Activated naive CD4-positive, alpha-beta T cell treated with anti-CD3 and anti-CD28 coated beads, Interleukin-2, amount 50 U/mL, for 24 hours (primary cell): Measurements from ENCODE around the gene SMIM41.

Source experiments
- H3K27ac Mint-ChIP-seq: one replicate; pipeline ENCODE4 v1.8.0; 2021; ENCODE audit warnings: mild to moderate bottlenecking, mixed read lengths
- H3K27me3 Mint-ChIP-seq: one replicate; pipeline ENCODE4 v1.8.0; 2021; ENCODE audit warnings: mixed read lengths
- H3K36me3 Mint-ChIP-seq: one replicate; pipeline ENCODE4 v1.8.0; 2021; ENCODE audit warnings: mixed read lengths
- H3K4me1 Mint-ChIP-seq: one replicate; pipeline ENCODE4 v1.8.0; 2021; ENCODE audit warnings: mixed read lengths
- H3K4me3 Mint-ChIP-seq: one replicate; pipeline ENCODE4 v1.8.0; 2021; ENCODE audit warnings: mild to moderate bottlenecking, mixed read lengths
- H3K9me3 Mint-ChIP-seq: one replicate; pipeline ENCODE4 v1.8.0; 2021; ENCODE audit warnings: mixed read lengths

SMIM41 gene

GRCh38 chr12:52057638-52058576, 21.6 kb upstream of the SMIM41 start:
- Mint-ChIP-seq H3K27ac (peak overlapping the region; percentile 35), H3K9me3 (no peaks in the 10 kb centered on the region), H3K4me1 (peaks cover 10% of the 10 kb centered on the region), H3K27me3 (no peaks in the 10 kb centered on the region), H3K36me3 (no peaks in the 10 kb centered on the region), H3K4me3 (peak overlapping the region; percentile 15)

- no peaks in the 10 kb centered on the region for H3K9me3 Mint-ChIP-seq
- H3K27ac Mint-ChIP-seq, result peak overlapping the region; percentile 30
- peaks cover 3% of the 10 kb centered on the region for H3K4me1 Mint-ChIP-seq
- no peaks in the 10 kb centered on the region for H3K36me3 Mint-ChIP-seq
- no peak overlapping the region for H3K4me3 Mint-ChIP-seq
- H3K27me3 Mint-ChIP-seq, result no peaks in the 10 kb centered on the region
Measured at GRCh38 chr12:52058631-52059361, 20.7 kb upstream of the SMIM41 start.

- Mint-ChIP-seq H3K4me1 (peaks cover 3% of the 10 kb centered on the region), H3K27ac (no peak overlapping the region), H3K27me3 (no peaks in the 10 kb centered on the region), H3K4me3 (no peak overlapping the region), H3K9me3 (no peaks in the 10 kb centered on the region), H3K36me3 (no peaks in the 10 kb centered on the region)
Measured at GRCh38 chr12:52059582-52060497, 19.7 kb upstream of the SMIM41 start.

GRCh38 chr12:52060498-52061177, 18.9 kb upstream of the SMIM41 start:
- Mint-ChIP-seq H3K27ac (no peak overlapping the region), H3K9me3 (no peaks in the 10 kb centered on the region), H3K27me3 (no peaks in the 10 kb centered on the region), H3K36me3 (no peaks in the 10 kb centered on the region), H3K4me3 (no peak overlapping the region), H3K4me1 (peaks cover 3% of the 10 kb centered on the region)

DNA sequence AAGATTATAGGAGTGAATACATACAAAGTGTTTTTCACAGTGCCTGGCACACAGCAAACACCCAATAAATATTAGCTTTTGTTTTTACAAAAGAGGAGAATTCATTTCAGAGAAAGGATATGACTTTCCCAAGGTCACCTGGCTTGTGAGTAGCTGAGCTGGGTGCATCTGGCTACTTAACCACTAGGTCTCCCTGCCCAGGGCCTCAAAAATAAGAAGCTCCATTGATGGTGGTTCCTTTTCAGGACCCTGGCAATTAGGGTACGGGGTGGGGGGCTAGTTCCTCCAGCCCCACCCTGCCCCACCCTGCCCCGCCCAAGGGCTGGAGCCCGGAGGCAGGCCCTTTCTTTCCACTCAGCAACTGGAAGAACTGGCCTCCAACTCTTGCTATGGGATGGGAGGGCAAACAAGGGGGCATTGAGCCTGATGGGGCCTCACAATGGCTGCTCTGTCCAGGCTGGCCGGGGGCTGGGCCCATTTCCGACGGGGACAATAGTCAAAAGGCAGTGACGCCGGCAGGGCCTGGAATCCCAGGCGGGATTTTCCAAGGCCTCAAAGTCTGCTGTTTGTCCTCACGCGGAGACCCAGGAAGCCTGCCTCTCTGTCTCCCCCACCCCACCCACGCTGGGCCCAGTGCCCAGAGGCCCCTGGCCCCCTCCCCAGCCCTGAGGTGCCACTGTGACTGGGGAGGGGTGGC, 17.9 kb upstream of the SMIM41 start:
- no peak overlapping the region for H3K27ac Mint-ChIP-seq
- no peak overlapping the region for H3K4me3 Mint-ChIP-seq
- no peaks in the 10 kb centered on the region for H3K4me1 Mint-ChIP-seq
- H3K27me3 Mint-ChIP-seq, result no peaks in the 10 kb centered on the region
- no peaks in the 10 kb centered on the region for H3K9me3 Mint-ChIP-seq
- H3K36me3 Mint-ChIP-seq, result no peaks in the 10 kb centered on the region

DNA sequence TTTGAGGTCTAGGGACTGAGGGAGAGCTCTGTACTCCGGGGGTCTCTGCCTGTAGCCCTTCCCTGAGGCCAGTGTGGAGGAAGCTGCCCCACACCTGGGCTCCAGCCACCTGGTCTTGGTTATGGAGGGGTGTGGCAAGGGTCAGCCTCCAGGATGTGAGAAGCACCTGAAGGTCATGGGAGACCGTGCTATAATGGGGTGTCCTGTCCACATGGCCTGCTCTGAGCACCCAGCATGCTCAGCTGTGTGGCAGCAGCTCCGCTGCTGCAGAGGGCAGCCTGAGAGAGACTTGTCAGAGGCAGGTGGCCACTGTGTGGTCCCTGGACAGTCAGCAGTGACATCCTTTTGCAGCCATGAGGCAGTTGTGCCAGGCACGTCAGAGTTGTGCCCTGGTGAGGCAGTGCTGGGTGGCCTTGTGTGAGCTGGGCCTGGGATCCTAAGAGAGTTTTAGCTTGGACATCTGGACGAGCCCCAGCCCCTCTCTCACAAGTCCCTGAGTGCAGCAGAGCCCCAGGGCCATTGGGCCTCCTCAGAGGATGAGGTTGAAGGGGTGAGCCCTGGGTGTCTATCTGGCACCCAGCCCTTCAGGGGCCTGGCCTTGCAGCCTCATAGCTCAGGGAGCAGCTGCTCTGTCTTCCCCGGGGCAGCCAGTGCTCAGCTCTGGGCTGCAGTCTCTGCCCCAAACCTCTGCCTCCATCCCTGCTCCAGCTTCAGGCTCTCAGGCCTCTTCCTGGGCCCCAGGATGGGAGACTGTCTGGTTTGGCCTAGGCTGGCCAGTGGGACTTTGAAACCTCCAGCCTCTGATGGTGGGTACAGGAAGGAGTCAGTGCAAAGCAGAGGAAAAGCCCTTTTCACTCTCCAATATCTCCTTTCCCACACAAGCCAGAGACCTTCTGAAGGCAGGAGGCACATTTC, 17.1 kb upstream of the SMIM41 start:
- H3K27me3 Mint-ChIP-seq, result no peaks in the 10 kb centered on the region
- no peak overlapping the region for H3K27ac Mint-ChIP-seq
- H3K4me3 Mint-ChIP-seq, result no peak overlapping the region
- H3K36me3 Mint-ChIP-seq, result no peaks in the 10 kb centered on the region
- no peaks in the 10 kb centered on the region for H3K9me3 Mint-ChIP-seq
- H3K4me1 Mint-ChIP-seq, result no peaks in the 10 kb centered on the region

DNA sequence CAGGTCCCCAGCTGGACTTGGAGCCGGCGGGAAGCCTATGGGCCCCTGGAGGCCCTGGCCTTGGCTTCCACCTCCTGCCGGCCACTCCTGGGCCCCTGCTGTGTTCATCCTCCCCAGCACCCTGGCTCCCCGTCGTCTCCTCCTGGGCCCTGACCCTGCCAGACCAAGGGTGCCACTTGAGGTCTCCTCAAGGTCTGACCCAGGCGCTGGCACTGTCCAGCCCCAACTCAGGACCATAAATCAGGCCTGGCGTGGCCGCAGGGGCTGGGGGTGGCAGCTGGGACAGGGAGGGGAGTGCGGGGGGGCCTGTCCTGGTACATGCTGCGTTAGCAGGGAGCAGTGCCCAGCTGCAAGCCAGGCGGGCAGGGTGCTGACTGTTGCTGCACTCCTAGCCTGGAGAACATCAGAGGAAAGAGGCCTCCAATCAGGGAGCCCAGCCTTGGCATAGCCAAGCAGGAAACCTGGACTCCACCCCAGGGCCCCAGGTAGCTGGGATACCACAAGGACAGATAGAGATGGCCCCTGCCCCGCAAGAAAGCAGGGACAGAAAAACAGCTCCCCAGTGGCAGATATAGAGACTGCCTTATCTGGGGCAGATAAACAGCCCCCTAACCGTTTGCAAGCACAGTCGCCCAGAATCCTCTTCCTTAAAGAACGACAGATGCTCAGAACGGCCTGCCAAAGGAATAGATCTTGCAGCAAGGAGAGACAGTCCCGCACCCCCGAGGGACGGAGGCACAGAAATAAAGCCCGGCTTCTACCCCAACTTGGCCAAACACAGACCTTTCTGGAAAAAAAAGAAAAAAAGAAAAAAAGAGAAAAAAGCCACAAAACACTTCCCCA, 16.2 kb upstream of the SMIM41 start:
- Mint-ChIP-seq H3K4me1 (no peaks in the 10 kb centered on the region), H3K4me3 (no peak overlapping the region), H3K27me3 (no peaks in the 10 kb centered on the region), H3K36me3 (no peaks in the 10 kb centered on the region), H3K27ac (no peak overlapping the region), H3K9me3 (no peaks in the 10 kb centered on the region)

DNA sequence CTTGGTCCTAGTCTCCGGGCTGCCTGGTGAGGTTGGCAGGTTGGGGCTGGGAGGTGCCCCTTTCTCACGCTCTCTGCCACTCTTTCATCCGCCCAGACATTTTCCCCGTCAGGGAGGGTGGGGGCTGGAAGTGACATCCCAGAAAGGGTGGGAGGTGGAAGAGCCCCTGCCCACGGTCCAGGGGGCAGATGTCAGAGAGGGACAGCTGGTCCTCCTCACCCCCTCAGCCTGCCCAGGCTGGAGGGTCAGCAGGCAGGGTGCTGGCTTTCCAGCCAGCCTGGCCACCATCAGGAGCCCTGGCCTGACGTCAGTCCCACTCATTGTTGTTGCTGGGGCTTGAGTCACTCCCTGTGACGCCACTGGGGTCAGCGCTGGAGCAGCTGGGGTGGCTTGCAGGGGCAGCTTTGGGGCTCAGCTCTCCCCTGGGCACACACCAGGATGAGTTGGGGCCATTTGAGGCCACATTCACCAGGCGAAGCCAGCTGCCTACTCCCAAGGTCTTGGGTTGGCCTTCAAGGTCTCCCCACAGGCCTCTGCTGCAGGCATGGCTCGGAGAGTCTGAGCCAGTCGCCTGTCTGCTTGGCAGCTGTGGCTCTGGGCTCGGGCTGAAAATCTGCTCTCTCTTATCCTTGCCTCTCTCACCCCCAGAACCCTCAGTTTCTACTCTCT, 15.4 kb upstream of the SMIM41 start:
- no peaks in the 10 kb centered on the region for H3K9me3 Mint-ChIP-seq
- no peaks in the 10 kb centered on the region for H3K27me3 Mint-ChIP-seq
- H3K4me1 Mint-ChIP-seq, result peaks cover 2% of the 10 kb centered on the region
- H3K36me3 Mint-ChIP-seq, result no peaks in the 10 kb centered on the region
- no peak overlapping the region for H3K4me3 Mint-ChIP-seq
- no peak overlapping the region for H3K27ac Mint-ChIP-seq

DNA sequence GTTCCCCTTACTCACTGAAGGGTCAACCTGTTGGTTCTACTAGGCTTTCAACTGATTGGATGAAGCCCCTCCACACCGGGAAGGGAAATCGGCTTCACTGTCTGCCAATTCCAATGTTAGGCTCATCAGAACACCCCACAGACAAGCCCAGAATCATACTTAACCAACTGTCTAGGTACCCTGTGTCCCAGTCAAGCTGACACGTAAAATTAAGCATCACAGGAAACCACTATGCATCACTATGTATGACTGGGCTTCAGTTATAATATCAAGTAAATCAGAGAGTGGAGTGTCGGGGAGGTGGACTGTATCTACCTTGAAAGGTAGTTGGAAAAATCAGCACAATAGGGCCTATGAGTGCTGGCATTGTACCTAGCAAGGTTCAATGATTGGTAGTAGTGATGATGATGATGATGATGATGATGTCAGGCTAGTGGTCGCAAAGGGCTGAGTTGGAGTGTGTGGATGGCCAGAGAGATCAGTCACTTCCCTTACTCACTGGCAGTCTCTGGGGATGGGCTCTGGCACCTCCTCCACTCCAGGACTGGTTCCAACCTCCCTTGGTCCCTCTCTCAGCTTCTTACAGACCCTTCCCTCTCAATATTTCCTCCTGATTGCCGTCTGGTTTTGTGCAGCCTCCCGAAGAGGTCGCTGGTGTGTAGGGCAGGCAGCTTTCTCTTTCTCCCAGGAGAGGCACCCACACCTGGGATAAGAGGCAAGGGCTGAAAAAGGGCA, 13.0 kb upstream of the SMIM41 start:
- no peak overlapping the region for H3K27ac Mint-ChIP-seq
- H3K4me3 Mint-ChIP-seq, result no peak overlapping the region
- H3K27me3 Mint-ChIP-seq, result no peaks in the 10 kb centered on the region
- H3K9me3 Mint-ChIP-seq, result no peaks in the 10 kb centered on the region
- H3K36me3 Mint-ChIP-seq, result peaks cover 2% of the 10 kb centered on the region
- H3K4me1 Mint-ChIP-seq, result peaks cover 23% of the 10 kb centered on the region

DNA sequence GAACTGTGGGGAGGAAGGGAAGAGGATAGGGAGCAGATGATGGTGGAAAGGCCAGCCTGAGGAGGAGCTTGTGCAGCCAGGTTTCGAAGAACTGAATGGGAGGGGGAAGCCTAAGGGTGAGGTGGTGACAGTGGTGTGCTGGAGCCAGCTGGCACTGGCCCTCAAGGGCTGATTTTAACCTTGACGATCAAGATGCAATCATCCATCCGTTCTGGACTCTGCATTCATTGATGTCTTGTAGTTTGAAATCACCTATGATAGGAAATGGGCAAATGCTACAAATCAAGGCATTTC, 12.5 kb upstream of the SMIM41 start:
- Mint-ChIP-seq H3K27ac (no peak overlapping the region), H3K4me1 (peaks cover 26% of the 10 kb centered on the region), H3K36me3 (peaks cover 2% of the 10 kb centered on the region), H3K4me3 (no peak overlapping the region), H3K27me3 (no peaks in the 10 kb centered on the region), H3K9me3 (no peaks in the 10 kb centered on the region)

DNA sequence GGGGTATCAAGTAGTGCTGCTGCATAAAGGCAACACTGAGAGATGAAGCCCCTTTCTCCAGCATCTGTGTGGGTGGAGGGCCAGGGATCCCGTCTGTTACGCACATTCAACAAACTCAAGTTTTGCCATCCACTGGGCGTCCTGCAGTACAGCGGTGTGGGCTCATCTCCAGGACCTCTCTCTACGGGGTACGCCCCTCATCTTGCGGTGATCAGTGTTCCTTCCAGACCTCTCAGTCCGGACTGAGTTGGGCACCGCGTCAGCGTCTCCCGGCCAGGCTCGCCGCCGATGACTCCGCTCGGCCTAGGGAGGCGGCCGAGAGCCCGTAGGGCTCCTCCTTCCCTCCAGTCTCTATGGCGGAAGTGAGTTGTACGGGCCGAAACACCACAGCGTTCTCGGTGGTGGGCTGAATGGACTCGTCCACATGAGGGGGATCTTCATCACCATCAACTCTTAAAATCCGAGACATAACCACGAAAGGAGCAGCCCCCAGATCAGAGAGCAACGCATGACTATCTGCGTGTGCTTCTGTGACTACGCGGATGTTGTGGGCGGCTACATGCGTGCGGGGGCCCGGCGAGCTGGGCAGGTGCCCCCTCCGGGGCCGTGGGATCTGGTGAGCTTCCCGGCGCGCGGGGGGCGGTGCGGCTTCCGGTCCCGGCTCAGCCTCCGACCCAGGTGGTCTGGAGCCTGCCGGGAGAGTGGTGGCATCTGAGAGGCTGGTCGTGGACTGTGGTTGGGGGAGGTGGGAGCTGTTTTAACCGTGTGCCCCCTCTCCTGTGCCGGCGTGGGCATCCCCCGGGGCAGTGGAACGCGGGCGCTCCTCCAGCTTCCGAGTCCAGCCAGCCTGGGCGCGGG, 9.9 kb upstream of the SMIM41 start, which contains the start of gene ATG101:
Gene ATG101, plus strand, starts transcription at position 652 of the 858 bp plus-strand sequence. CDS start 3,673 bp downstream, outside the sequence.
- H3K36me3 Mint-ChIP-seq, result peaks cover 9% of the 10 kb centered on the region
- peak within 1 kb of the TSS; percentile 99 for H3K27ac Mint-ChIP-seq
- no peaks in the 10 kb centered on the region for H3K9me3 Mint-ChIP-seq
- H3K4me3 Mint-ChIP-seq, result peak within 1 kb of the TSS; percentile 98
- H3K4me1 Mint-ChIP-seq, result peaks cover 47% of the 10 kb centered on the region
- no peaks in the 10 kb centered on the region for H3K27me3 Mint-ChIP-seq
